ENCODE data around the gene NRSN2. TPM values are rescaled to one million over a fixed set of nuclear protein-coding genes. Genes with fewer than 3 reads are reported as not detected.

Gene NRSN2
- total RNA-seq, 1 experiment from 2014 or later, result 22.7 TPM

DNA sequence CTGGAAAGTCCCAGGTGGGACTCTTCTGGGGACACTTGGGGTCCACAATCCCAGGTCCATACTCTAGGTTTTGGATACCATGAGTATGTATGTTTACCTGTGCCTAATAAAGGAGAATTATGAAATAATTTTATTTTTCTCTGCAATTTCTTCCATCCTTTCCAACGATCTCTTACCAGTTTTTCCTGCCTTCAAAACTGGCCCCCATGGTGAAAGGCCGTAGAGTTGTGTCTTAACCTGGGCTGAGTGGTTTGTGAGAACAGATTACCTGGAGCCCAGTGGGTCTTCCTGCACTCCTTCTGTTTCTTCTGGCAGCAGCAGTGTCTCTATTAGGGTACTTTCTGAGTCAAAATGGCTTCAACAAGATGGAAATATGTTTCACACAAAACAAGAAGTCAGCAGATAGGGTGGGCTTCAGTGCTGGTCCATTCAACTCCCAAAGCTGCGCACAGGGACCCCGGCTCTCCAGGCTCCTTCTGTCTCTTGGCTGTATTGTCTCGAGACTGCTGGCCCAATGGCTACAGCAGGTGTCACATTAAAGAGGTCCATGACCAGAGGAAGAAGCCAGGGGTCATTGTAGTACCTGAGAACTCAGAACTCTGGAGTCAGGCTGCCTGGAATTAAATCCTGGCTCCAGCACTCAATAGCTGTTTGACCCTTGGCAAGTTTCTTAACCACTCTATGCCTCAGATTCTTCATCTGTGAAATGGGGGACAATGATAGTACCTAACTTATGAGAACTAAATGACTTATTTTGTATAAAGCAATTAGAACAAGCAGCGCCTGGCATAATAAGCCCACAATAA lies 50.7 kb downstream of the NRSN2 start:
- Histone ChIP-seq H3K23me2 (ENCODE audit: insufficient read length, low read depth, low read length, poor library complexity, severe bottlenecking) (no peaks in the 10 kb centered on the region), H3K79me1 (ENCODE audit: insufficient read depth, low read depth, low read length, poor library complexity, severe bottlenecking) (no peaks in the 10 kb centered on the region), H4K5ac (ENCODE audit: insufficient read length, low read depth, low read length) (no peak overlapping the region), H3K18ac (ENCODE audit: insufficient read length, low read depth, low read length) (no peak overlapping the region), H3K14ac (ENCODE audit: insufficient read depth, low read length) (no peak overlapping the region), H3K56ac (ENCODE audit: insufficient read length, low read depth, low read length) (no peak overlapping the region), H2BK120ac (ENCODE audit: low read depth, low read length, poor library complexity, severe bottlenecking) (no peak overlapping the region), H3K27me3 (ENCODE audit: insufficient read depth, low read length) (no peaks in the 10 kb centered on the region), H2BK5ac (ENCODE audit: insufficient read length, low read length) (no peak overlapping the region), H3K4me1 (ENCODE audit: insufficient read depth, low read length) (peaks cover 5% of the 10 kb centered on the region; the same call in 1 of the 2 replicates), H2BK12ac (ENCODE audit: insufficient read length, low read depth, low read length) (no peak overlapping the region), H3K79me2 (ENCODE audit: insufficient read depth, low read length) (no peaks in the 10 kb centered on the region), H4K91ac (ENCODE audit: insufficient read length, low read depth, low read length) (no peak overlapping the region), H2BK20ac (ENCODE audit: low read depth, low read length, poor library complexity, severe bottlenecking) (no peak overlapping the region), H2AFZ (ENCODE audit: low read length) (no peak overlapping the region), H3T11ph (ENCODE audit: low read length) (no peak overlapping the region), H4K8ac (replicated peaks; ENCODE audit: insufficient read length, low read depth, low read length) (no peak overlapping the region), H3K27ac (ENCODE audit: insufficient read length, low read depth, low read length) (no peak overlapping the region), H3K9ac (ENCODE audit: extremely low read depth, insufficient read length, low read length) (no peak overlapping the region), H3K4ac (ENCODE audit: low read depth, low read length) (no peak overlapping the region), H4K20me1 (ENCODE audit: control insufficient read depth, insufficient read depth, insufficient read length) (no peaks in the 10 kb centered on the region), H2BK15ac (ENCODE audit: low read depth, low read length) (no peak overlapping the region), H3K9me3 (ENCODE audit: control insufficient read depth, low read depth, low read length) (no peaks in the 10 kb centered on the region), H2AK5ac (ENCODE audit: insufficient read length, low read length) (no peak overlapping the region), H3K4me2 (ENCODE audit: insufficient read depth, insufficient read length, low read length) (no peak overlapping the region), H3K23ac (ENCODE audit: insufficient read length, low read depth, low read length) (no peak overlapping the region)
- Mint-ChIP-seq H3K9me3 (no peaks in the 10 kb centered on the region), H3K27ac (no peak overlapping the region), H3K4me1 (peaks cover 16% of the 10 kb centered on the region in 2 experiments), H3K27me3 (ENCODE audit: low read depth) (no peaks in the 10 kb centered on the region), H3K4me3 (no peak overlapping the region), H3K36me3 (ENCODE audit: insufficient read depth in 1 of 3, low read depth in 3 of 3) (peaks cover 0 to 31% (median 10%) of the 10 kb centered on the region in 3 experiments; a peak in 4 of 7 replicates)
- WGBS (ENCODE audit: extremely low coverage, insufficient read length, low lambda C conversion rate), result no CpG with 5 or more reads among the region's 6 CpGs
- DNase-seq, result no peak
- TF ChIP-seq, protein P1, sequence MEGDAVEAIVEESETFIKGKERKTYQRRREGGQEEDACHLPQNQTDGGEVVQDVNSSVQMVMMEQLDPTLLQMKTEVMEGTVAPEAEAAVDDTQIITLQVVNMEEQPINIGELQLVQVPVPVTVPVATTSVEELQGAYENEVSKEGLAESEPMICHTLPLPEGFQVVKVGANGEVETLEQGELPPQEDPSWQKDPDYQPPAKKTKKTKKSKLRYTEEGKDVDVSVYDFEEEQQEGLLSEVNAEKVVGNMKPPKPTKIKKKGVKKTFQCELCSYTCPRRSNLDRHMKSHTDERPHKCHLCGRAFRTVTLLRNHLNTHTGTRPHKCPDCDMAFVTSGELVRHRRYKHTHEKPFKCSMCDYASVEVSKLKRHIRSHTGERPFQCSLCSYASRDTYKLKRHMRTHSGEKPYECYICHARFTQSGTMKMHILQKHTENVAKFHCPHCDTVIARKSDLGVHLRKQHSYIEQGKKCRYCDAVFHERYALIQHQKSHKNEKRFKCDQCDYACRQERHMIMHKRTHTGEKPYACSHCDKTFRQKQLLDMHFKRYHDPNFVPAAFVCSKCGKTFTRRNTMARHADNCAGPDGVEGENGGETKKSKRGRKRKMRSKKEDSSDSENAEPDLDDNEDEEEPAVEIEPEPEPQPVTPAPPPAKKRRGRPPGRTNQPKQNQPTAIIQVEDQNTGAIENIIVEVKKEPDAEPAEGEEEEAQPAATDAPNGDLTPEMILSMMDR (conservative IDR thresholded peaks at IDR 0.05), result no peak
